ENCODE measurements around the gene IPO11.
"Not testable (repeated sequence)": the region's sequence is repeated elsewhere in the genome, so short reads cannot be mapped to it uniquely, and the experiment has no call there.

IPO11 gene

GRCh38 chr5:62603934-62604333 lies 191.4 kb downstream of the IPO11 start:
- no peak for DNase-seq (ENCODE audit: low read depth)

GRCh38 chr5:62605638-62606037 lies 193.1 kb downstream of the IPO11 start:
- no peak for DNase-seq (ENCODE audit: low read depth)

DNA sequence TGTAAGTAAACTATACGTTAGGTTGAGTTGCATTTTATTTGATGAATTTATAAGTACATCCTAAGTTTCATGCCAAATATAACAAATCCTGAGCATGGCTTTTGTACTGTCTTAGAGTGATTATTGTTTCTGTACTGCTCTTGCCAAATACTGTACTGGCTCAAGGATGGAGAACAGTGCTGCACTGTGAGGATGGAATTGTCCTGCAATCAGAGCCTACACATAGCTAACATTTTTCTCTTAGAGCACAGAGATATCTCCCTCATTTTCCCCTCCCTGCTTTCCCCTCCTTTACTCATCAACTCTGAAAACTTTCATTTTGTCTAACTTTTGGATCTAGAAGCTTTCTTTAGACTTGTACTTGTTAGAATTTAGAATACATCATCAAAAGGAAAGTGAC lies 194.3 kb downstream of the IPO11 start:
- no peak for DNase-seq (ENCODE audit: low read depth)

DNA sequence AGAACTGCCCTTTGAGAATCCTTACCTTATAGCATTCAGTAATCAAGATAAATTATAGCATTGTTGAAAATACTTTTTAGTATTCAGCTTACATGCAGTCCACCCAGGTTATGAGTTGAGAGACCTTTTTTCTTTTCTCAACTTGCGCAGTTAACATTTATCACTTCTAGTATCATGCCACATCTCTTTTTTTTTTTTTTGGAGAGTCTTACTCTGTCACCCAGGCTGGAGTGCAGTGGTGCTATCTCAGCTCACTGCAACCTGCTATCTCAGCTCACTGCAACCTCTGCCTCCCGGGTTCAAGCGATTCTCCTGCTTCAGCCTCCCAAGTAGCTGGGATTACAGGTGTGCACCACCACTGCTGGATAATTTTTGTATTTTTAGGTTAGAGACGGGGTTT lies 195.1 kb downstream of the IPO11 start:
- no peak for DNase-seq (ENCODE audit: low read depth)

- DNase-seq (ENCODE audit: low read depth): no peak
These were observed 196.3 kb downstream of the IPO11 start for GRCh38 chr5:62608529-62609511.

DNA sequence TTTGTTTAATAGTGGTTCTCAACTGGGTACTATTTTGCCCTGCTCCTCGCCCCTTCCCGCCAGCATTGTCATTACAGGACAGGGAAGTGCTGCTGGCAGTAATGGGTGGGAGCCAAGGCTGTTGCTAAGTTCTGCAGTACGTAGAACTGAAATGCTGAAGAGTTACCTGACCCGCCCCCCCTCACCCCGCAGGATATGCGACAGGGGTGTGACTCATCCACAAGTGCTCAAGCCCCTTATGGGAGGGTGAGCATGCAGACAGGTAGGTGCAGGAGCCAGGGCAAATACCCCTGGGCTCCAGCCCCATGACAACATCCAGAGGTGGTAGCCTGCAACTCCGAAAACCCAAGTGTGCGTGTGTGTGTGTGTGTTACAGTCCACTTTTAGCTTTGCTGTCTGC lies 201.8 kb downstream of the IPO11 start:
- no peak for DNase-seq (ENCODE audit: low read depth)

DNA sequence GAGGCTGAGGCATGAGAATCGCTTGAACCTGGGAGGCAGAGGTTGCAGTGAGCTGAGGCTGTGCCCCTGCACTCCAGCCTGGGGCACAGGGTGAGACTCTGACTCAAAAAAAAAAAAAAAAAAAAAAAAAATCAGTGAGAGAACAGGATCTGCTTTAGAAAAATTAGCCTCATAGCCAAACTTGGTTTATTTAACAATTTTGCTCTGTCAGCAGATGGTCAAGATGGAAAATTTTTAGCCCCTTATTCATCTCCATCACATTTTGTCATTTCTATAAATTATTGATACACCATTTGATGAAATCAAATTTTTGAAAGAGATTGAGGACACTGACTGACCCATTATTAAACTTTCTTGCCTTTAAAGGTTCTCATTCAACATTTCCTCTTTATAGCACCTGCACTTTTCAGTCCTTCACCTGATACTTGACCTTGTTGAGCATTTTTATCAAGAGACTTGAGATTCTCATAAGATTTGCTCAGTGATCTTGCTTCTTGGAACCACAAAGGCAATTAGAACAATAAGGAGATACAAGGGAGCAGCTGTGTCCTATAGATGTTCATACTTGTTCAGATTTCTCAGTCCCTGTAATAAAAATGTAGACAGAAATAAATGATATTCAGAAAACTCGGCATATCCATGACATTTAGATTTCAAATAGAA lies 204.2 kb downstream of the IPO11 start:
- no peak for DNase-seq (ENCODE audit: low read depth)

GRCh38 chr5:62617943-62618342 lies 205.4 kb downstream of the IPO11 start:
- DNase-seq (ENCODE audit: low read depth): no peak

- no peak for DNase-seq (ENCODE audit: low read depth)
These were observed 208.2 kb downstream of the IPO11 start for GRCh38 chr5:62620761-62621160.

- DNase-seq (ENCODE audit: low read depth): no peak
These were observed 208.7 kb downstream of the IPO11 start for GRCh38 chr5:62621280-62621679.

- DNase-seq (ENCODE audit: low read depth): no peak
These were observed 210.7 kb downstream of the IPO11 start for GRCh38 chr5:62623271-62623670.

- DNase-seq (ENCODE audit: low read depth): not testable (repeated sequence)
These were observed 211.9 kb downstream of the IPO11 start for GRCh38 chr5:62624436-62624835.

DNA sequence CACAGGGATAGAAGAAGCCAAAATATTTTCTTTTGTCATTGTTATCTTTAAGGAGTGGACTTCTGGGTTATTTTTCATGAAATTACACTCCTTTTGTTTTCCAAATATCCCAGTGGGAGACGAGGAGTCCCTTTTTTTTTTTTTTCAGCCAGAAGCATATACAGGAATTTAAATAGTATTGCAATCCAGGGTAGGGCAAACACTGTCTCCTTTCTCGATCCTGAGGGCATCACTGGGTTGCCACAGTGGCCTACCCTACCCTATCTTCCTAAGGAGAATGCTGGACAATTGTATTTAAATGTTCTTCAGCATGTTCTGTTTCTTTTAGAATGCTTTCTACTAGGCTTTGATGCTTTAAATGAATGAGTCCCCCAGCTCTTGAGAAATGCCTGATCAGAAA lies 214.0 kb downstream of the IPO11 start:
- DNase-seq (ENCODE audit: low read depth): no peak

DNA sequence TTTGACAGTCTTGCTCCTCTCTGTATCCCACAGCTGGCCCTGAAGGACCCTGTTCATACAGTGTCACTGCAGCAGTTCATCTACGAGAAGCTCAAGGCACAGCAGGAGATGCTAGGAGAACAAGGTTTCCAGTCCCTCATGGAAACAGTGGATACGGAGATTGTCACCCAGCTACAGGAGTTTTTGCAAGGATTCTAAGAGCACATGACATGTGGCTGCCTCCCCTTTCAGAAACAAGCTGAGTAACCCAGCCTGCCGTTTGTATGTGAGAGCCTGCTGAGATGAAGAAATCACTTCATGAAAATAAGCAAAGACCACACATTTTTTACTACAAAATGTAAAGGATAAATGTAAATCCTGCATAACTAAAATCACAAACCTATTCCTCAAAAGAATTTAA lies 214.6 kb downstream of the IPO11 start:
- DNase-seq (ENCODE audit: low read depth): no peak

- DNase-seq (ENCODE audit: low read depth): no peak
These were observed 215.3 kb downstream of the IPO11 start for GRCh38 chr5:62627901-62628300.

- DNase-seq (ENCODE audit: low read depth): no peak
These were observed 219.5 kb downstream of the IPO11 start for GRCh38 chr5:62631909-62632580.

GRCh38 chr5:62633243-62633642 lies 220.7 kb downstream of the IPO11 start:
- DNase-seq (ENCODE audit: low read depth): no peak

GRCh38 chr5:62640446-62640845 lies 227.9 kb downstream of the IPO11 start:
- DNase-seq (ENCODE audit: low read depth): no peak

DNA sequence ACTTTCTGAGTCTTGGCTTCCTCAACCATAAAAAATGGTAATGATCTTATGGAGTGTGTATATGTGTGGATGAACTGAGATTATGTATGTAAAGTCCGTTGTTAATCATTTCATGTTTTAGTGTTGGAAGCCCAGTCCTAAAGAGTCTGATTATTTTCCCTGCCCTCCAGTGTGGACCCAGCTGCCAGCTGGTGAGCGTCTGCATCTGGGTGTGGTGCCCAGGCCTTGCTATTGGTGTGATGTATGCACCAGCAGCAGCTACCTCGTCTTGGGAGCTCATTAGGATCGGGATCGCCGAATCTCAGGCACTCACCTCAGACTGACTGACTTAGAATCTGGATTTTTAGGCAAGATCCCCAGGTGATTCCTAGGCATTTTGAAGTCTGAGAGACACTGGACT lies 229.9 kb downstream of the IPO11 start:
- no peak for DNase-seq (ENCODE audit: low read depth)

GRCh38 chr5:62643556-62644451 lies 231.2 kb downstream of the IPO11 start:
- no peak for DNase-seq (ENCODE audit: low read depth)

GRCh38 chr5:62645223-62645622 lies 232.7 kb downstream of the IPO11 start:
- no peak for DNase-seq (ENCODE audit: low read depth)

- DNase-seq (ENCODE audit: low read depth): no peak
These were observed 234.7 kb downstream of the IPO11 start for GRCh38 chr5:62647241-62647640.

Measured in stimulated activated CD4-positive, alpha-beta T cell treated with anti-CD3 and anti-CD28 coated beads, Interleukin-2, amount 100 ng/mL, for 4 hours (primary cell).